Heart left ventricle (tissue), 16 donors: ENCODE measurements around the gene CYP2A6. TPM values are rescaled to one million over a fixed set of nuclear protein-coding genes. Genes with fewer than 3 reads are reported as not detected.
A peak's percentile ranks its signal among the peaks of the same experiment; 100 is the strongest.
"Not testable (repeated sequence)": the region's sequence is repeated elsewhere in the genome, so short reads cannot be mapped to it uniquely, and the experiment has no call there.

Experiments used
- ATAC-seq, 4 donors: fragments of 200-7000 bp; cut with Tn5 transposase; one replicate each; pipeline ENCODE4 v1.9.1; 2020 to 2022; ENCODE audit warnings: moderate library complexity in 4 of 4, mild to moderate bottlenecking in 3 of 4, moderate number of reproducible peaks in 1 of 4
- DNase-seq, 5 donors: peaks; one replicate each; pipeline ENCODE4 v3.0.0-alpha.2; 2020
- H3K27ac ChIP-seq, 12 donors: fragments of 200-600 bp; sonication (generic) in 4 of 12; one replicate each; pipeline versions ENCODE4 v1.5.0 to v1.8.0; 2016 to 2022; ENCODE audit warnings: mild to moderate bottlenecking in 2 of 12
- H3K27me3 ChIP-seq, 9 donors: fragments of 200-600 bp; sonication (generic) in 2 of 9; one replicate each; pipeline versions ENCODE4 v1.5.1 to v1.8.0; 2016 to 2022; ENCODE audit warnings: mild to moderate bottlenecking in 3 of 9
- H3K36me3 ChIP-seq, 9 donors: fragments of 200-600 bp; sonication (generic) in 2 of 9; one replicate each; pipeline versions ENCODE4 v1.5.0 to v1.8.0; 2018 to 2022; ENCODE audit warnings: mild to moderate bottlenecking in 2 of 9
- H3K4me1 ChIP-seq, 12 donors: fragments of 200-600 bp; sonication (generic) in 4 of 12; one replicate each; pipeline versions ENCODE4 v1.5.0 to v1.8.0; 2016 to 2022; ENCODE audit warnings: mild to moderate bottlenecking in 3 of 12
- H3K4me3 ChIP-seq, 12 donors: fragments of 200-600 bp; sonication (generic) in 4 of 12; one replicate each; pipeline versions ENCODE4 v1.5.0 to v1.8.0; 2017 to 2022; ENCODE audit warnings: mild to moderate bottlenecking in 9 of 12, moderate library complexity in 4 of 12
- H3K9me3 ChIP-seq, 12 donors: fragments of 200-600 bp; sonication (generic) in 4 of 12; one replicate each; pipeline versions ENCODE4 v1.5.0 to v1.8.0; 2016 to 2022; ENCODE audit warnings: mild to moderate bottlenecking in 1 of 12
- POLR2A ChIP-seq, 2 donors: fragments of 450-650 bp; IDR thresholded peaks; one replicate each; pipeline ENCODE4 v1.6.1; 2017; ENCODE audit warnings: antibody characterized with exemption in 2 of 2, mild to moderate bottlenecking in 2 of 2, moderate library complexity in 2 of 2
- WGBS, 4 donors: extraction: QIAGEN DNeasy Blood & Tissue Kit in 2 of 4; methylation state at CpG; one replicate each; pipeline versions ENCODE4 v1.1.5 to v1.1.7; 2013 to 2018; 5-methylcytosine and 5-hydroxymethylcytosine counted together
- intact Hi-C, 10 donors: fragments of 100-400 bp; cut with DNase I; formaldehyde crosslinking; loops; one replicate each; pipeline versions ENCODE4 v1.11.1 to v1.14.2; 2022
- polyA plus RNA-seq, 2 donors: library from polyadenylated mRNA; stranded (reverse); fragments of 200-250 nt; gene quantifications; one replicate each; pipeline ENCODE4 v1.2.3, GENCODE V29; 2013
- total RNA-seq, 9 donors: library from RNA; depleted of rRNA in 2 of 9; stranded (reverse); fragments of >200 nt in 2 of 9; fragmentation: NEBNext Ultra II Directional in 3 of 9; extraction: Animal tissue kit (Norgen Biotek cat#: 25700) in 3 of 9; gene quantifications; one replicate each; pipeline versions ENCODE4 v1.1.0 to v1.2.4, GENCODE V29; 2016 to 2023
- TF ChIP-seq, protein P1 (sequence below), 12 donors: fragments of 200-600 bp; sonication (generic) in 4 of 12; IDR thresholded peaks; one replicate each; pipeline versions ENCODE4 v1.5.0 to v1.8.0; 2018 to 2022; ENCODE audit warnings: antibody characterized with exemption in 12 of 12, mild to moderate bottlenecking in 5 of 12
- donor health status: ischemic (EF 13 %, LVEDD 7.1; RV severe dilation, severe dysfunction).
- donor health status: healthy with polysubstance abuse.
- donor health status: DM: no; HTN: yes; CAD: no.
- donor health status: DM: no; HTN: no; CAD: no.
- donor health status: ischemic (EF 25% LVEDD 6.9; RV normal size, moderate dysfunction).
- donor health status: ischemic (EF 25% LVEDD 5.7; RV mildly dilated, moderate dysfunction).
- donor health status: healthy.
- donor health status: DM: yes; HTN: yes; CAD: no.
- donor health status: ischemic (EF 35%, LVEDD 5.7; RV mildly dilated, moderate dysfunction).
- donor health status: nonischemic (EF 11% LVEDD 7.7; RV severe dilation, severe dysfunction).
- donor health status: DM: yes; HTN: yes; CAD: no.
- donor health status: PGD.
- donor health status: ischemic (EF 29% LVEDD 5.4; RV normal size, mild dysfunction).
- donor health status: nonischemic (EF 23%, LVEDD 6.1; RV moderate dilation, normal function).

CYP2A6 gene
- total and polyA plus RNA-seq, 11 donors, result 0.16 TPM; not detected in 10

DNA sequence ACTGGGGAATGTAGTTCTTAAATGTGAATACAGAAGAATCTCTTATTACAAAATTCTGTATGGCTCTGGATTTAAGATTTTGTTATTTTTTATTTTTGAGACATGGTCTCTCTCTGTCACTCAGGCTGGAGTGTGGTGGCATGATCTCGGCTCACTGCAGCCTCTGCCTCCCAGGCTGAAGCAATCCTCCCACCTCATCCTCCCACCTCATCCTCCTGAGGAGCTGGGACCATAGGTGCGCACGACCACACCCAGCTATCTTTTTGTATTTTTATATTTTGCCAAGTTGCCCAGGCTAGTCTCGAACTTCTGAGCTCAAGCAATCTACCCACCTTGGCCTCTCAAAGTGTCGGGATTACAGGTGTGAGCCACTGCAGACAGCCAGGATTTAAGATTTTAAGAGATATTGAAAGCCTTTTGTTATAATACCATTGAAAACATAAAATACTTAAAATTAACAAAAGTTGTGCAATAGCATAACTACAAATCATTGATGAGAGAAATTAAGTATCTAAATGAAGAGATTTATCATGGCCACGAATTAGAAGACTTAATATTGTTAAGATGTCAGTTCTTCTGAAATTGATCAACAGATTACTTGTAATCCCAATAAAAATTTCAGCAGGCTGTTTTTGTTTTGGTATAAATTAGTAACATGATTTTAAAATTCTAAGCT, 13.4 kb downstream of the CYP2A6 start:
- Histone ChIP-seq H3K27ac (no peak overlapping the region), H3K27me3 (no peaks in the 10 kb centered on the region), H3K36me3 (no peaks in the 10 kb centered on the region), H3K4me3 (no peak overlapping the region), H3K9me3 (no peaks in the 10 kb centered on the region), H3K4me1 (no peaks in the 10 kb centered on the region)
- WGBS, 4 donors, result 85 to 90% (median 88%) methylated on average over 6 of the region's 6 CpGs
- intact Hi-C loops, result no loop called here
- DNase-seq, result no peak
- TF ChIP-seq, protein P1, sequence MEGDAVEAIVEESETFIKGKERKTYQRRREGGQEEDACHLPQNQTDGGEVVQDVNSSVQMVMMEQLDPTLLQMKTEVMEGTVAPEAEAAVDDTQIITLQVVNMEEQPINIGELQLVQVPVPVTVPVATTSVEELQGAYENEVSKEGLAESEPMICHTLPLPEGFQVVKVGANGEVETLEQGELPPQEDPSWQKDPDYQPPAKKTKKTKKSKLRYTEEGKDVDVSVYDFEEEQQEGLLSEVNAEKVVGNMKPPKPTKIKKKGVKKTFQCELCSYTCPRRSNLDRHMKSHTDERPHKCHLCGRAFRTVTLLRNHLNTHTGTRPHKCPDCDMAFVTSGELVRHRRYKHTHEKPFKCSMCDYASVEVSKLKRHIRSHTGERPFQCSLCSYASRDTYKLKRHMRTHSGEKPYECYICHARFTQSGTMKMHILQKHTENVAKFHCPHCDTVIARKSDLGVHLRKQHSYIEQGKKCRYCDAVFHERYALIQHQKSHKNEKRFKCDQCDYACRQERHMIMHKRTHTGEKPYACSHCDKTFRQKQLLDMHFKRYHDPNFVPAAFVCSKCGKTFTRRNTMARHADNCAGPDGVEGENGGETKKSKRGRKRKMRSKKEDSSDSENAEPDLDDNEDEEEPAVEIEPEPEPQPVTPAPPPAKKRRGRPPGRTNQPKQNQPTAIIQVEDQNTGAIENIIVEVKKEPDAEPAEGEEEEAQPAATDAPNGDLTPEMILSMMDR (IDR thresholded peaks at IDR 0.05), result no peak
- TF ChIP-seq POLR2A (IDR thresholded peaks at IDR 0.05), result no peak
- ATAC-seq, result no peak

DNA sequence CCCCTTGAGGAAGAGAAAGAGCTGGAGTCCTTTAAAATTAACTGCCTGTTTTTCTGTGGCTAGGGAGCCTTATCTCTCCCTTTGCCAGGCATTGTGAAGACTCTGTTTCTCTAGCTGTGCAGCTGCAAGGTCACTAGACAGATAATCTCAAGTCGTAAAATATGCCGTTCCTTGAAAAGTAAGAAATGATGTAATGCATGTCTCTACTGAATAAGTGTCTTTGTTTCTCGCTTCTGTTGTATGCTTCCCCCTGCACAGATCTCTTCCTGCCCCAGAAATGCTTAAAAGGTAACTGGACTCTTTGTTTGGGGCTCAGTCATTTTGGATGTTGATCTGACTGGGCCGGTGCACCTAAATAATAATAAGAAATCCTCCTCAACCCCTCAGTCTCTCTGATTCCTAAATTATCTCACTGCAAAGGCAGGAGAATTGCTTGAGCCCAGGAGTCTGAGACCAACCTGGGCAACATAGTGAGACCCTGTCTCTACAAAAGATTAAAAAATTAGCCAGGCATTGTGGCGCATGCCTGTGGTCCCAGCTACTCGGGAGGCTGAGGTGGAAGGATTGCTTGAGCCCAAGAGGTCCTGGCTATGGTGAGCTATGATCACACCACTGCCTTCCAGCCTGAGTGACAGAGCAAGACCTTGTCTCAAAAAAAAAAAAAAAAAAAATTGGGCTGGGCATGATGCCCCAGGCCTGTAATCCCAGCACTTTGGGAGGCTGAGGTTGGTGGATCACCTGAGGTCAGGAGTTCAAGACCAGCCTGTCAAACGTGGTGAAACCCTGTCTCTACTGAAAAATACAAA, 16.3 kb downstream of the CYP2A6 start:
- H3K27ac ChIP-seq, H3K9me3 ChIP-seq, H3K4me1 ChIP-seq, intact Hi-C loops, H3K4me3 ChIP-seq, DNase-seq, H3K36me3 ChIP-seq, H3K27me3 ChIP-seq, ATAC-seq: not testable (repeated sequence)
- WGBS, 4 donors, result 45 to 63% (median 58%) methylated on average over 7 of the region's 7 CpGs

DNA sequence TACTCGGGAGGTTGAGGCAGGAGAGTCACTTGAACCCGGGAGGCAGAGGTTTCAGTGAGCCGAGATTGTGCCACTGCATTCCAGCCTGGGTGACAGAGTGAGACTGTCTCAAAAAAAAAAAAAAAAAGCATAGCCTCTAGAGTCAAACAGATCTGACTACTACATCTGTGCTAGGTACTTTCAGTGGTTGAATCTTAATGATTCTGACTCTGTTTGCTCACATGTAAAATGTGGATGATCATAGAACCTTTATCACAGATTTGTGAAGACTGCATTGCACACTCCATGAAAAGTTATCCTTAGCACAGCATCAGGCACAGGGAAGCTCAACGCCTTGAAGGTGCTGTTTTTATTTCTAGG, 17.8 kb downstream of the CYP2A6 start:
- not testable (repeated sequence) for ATAC-seq
- WGBS, 4 donors, result 76 to 83% (median 79%) methylated on average over 4 of the region's 4 CpGs

DNA sequence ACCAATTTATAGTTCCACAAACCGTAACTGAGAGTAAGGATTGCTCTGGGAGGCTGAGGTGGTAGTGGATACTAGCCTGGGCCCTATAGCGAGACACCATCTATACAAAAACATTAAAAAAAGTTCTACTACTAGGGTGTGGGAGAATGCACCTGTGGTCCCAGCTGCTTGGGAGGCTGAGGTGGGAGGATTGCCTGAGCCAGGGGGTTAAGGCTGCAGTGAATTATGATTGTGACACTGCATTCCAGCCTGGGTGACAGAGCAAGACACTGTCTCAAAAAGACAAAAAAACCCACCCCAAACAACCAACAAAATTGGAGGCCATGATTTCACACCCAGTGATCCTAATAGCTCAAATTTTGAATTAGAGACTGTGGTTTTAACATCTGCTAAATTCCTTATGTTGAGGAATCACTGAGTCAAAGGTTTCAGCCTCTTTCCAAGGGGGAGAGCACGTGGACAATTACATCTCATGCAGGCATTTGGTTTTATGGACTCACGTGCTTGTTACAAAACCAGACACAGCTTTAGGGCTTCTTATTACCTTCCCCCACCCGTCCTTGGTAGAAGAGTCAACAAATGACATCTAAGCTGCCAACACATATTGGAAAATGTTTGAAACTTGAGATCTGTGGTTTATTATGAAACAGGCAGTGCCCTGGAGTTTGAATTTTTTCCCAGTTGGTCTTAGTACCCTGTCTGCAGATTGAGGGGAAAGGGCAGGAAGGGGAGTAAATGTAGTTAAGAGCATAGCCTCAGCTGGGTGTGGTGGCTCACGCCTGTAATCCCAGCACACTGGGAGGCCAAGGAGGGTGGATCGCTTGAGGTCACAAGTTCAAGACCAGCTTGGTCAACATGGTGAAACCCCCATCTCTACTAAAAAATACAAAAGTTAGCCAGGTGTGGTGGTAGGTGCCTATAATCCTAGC, 18.5 kb downstream of the CYP2A6 start:
- no peaks in the 10 kb centered on the region for H3K27me3 ChIP-seq
- ATAC-seq (no peak), DNase-seq (no peak)
- no peak overlapping the region for H3K4me3 ChIP-seq
- peaks cover 0 to 15% (median 7%) of the 10 kb centered on the region in 9 donors for H3K36me3 ChIP-seq
- 87 to 90% (median 89%) methylated on average over 7 of the region's 7 CpGs for WGBS, 4 donors
- H3K9me3 ChIP-seq, result no peaks in the 10 kb centered on the region
- no peak for TF ChIP-seq POLR2A (IDR thresholded peaks at IDR 0.05)
- TF ChIP-seq, protein P1 (IDR thresholded peaks at IDR 0.05), result no peak
- intact Hi-C loops, result no loop called here
- H3K4me1 ChIP-seq, result no peaks in the 10 kb centered on the region
- H3K27ac ChIP-seq, result peak overlapping the region in 1 of 12 donors; percentile 24

More for the DNA sequence above, 17.8 kb downstream of the CYP2A6 start:
- H3K4me3 ChIP-seq, H3K4me1 ChIP-seq, H3K9me3 ChIP-seq, H3K27me3 ChIP-seq, H3K36me3 ChIP-seq, H3K27ac ChIP-seq, DNase-seq, intact Hi-C loops: not testable (repeated sequence)

DNA sequence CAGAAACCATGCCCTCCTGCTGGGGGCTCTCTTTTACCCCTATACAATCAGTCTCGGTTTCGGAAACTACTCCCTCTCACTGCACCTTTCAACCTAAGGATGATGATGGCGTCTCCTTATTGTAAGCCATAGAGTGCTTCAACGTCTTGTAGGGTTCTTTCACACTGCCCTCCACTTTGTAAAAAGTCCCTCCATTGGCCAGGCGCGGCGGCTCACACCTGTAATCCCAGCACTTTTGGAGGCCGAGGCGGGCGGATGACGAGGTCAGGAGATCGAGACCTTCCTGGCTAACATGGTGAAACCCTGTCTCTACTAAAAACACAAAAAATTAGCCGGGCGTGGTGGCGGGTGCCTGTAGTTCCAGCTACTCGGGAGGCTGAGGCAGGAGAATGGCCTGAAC, 19.5 kb downstream of the CYP2A6 start:
- H3K36me3 ChIP-seq, result peaks cover 0 to 16% (median 7%) of the 10 kb centered on the region in 9 donors
- ATAC-seq, H3K4me3 ChIP-seq, H3K27me3 ChIP-seq, H3K4me1 ChIP-seq, intact Hi-C loops, H3K27ac ChIP-seq, DNase-seq, H3K9me3 ChIP-seq: not testable (repeated sequence)
- WGBS, 4 donors, result 96 to 98% (median 97%) methylated on average over 16 of the region's 16 CpGs
